NOMO-1 (cell line): ENCODE data around the gene SDK1.

Experiments used
- DNase-seq, 2 experiments: peaks; one replicate each; lab custom pipeline; 2025; ENCODE audit not compliant: unreplicated experiment in 2 of 2; lab: John Stamatoyannopoulos, UW

The SDK1 gene

DNA sequence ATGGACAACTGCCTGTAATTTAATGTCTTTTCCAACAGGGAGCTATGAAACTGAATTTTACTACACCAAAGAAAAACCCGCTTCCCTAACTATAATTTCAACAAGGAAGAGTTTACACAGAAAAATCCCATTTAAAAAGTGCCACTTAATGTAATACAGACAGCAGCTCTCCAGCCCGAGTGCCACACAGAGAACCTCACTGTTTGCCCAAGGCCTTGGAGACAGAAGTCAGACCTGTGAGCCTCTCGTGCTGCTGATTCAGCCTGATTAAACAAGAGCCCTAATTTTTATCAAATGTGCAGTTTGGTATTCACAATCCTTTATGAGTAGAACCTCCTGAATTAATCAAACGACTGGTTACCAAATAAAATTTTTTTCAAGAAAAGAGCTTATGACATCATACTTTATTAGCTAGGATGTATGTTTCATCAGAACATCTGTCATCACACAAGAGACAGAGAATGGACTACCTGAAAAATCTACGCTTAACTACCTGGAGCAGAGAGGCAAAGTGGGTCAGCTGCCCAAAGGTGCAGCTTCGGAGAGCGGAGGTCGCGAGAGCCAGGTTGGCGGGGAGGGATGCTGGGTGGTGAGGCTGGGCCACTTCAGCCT, 543.6 kb downstream of the SDK1 start:
- no peak for DNase-seq

DNA sequence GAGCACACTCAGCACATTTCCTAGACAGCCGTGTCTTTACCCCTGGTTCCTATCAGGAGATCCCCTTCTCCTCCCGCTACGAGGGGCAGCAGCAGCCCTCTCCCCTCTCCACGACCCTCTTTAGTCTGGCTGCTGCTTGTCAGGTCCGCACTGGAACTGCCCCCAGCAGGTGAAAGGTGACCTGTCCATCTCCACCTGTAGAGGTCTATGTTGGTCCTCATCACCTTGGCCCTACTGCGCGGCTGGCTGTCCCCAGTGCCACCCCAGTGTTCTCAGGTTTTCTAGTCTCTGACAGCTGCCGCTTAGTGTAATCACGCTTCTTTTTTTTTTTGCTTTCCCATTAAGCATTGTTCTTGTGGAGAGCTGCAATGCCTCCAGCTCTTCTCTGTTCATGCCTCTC, 545.7 kb downstream of the SDK1 start:
- DNase-seq, result no peak

DNA sequence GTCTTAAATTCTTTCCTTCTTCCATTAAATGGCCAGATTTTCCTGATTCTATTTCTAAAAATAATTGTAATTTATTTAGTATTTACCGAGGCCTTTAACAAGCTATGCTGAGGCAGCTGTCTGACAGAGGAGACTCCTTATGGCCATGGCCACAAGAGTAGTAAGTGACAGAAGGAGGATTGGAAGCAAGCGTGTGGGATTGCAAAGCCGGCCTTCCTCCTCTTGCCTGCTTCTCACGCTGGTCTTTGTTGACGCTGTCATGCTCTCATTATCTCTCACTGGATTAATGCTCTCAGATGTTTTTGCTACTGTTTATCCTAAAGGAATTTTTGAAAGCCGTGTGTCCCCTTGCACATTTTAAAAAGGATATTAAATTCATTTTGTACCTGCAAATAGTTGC, 546.3 kb downstream of the SDK1 start:
- DNase-seq, result no peak

- DNase-seq, result no peak
Measured at GRCh38 chr7:3859431-3859830, 558.4 kb downstream of the SDK1 start.

DNA sequence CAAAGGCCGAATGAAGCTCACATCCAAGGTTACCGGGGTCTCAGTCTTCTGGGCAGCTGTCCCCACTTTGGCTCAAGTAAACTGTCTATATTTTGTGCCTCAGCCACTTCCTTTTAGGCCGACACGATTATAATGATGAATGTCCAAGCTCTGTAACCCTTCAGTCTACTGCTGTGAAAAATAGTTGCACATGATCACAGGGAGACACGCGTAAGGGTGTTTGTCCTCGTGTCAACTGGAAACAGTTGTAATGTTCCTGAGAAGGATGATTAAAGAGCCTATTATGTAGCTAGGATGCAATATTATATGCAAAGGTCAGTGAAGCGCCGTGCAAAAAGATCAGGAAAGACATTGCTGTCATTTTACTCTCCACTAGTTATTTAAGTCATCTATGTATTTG, 559.9 kb downstream of the SDK1 start:
- no peak for DNase-seq

GRCh38 chr7:3861386-3861785, 560.3 kb downstream of the SDK1 start:
- DNase-seq, result no peak

DNA sequence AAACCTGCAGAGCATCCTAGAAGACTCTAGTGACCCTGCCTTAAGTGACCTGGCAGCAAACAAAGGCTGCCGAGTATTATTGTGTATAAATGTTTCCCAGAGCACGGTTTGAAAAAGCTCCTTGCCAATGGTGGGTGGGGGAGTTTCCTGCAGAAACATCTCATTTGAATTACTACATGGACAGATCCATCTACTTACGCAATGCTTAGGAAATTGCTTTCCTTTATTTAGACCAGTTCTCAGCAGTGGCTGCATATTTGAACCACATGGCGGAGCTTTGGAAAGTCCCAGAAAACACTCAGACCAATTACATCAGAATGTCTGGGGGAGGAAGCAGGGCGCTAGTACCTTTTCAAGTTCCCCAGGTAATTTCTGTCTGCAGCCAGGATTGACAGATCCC, 560.9 kb downstream of the SDK1 start:
- peak in 1 of 2 experiments; percentile 2 for DNase-seq

GRCh38 chr7:3862774-3863173, 561.7 kb downstream of the SDK1 start:
- no peak for DNase-seq

DNA sequence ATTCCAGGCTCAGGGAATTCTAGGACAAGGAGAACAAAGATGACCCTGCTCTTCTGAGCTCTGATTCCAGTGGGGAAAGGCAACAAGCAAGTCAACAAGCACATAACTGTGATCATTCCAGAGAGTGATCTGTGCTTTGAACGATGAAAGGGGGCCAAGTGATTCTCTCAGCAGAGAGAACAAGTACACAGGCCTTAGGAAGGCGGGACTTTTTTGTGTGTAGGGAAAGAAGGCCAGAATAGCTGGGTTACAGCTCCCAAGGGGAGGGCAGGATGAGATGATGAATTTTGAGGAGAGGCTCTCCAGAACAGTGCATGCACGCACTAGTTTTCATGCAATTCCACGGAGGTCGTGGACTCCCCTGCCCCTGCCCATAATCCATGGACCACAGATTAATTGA, 565.2 kb downstream of the SDK1 start:
- DNase-seq, result no peak

DNA sequence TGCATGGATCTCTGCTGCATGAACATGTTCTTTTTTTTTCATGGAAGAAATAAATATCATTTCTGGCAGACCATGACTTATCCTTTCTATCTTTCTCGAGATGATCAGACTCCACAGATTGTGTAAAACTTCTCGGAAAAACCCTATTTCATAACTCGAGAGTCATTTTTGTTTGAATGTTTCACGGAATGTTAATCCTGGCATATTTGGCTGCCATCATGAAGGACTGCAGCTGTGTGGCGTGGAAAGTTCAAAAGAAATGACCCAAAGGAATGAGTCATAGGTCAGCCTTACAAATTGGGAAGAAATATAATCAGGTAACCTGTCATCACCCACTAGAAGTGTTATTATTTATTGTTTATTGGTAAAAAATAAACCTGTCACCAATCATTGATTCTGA, 566.8 kb downstream of the SDK1 start:
- no peak for DNase-seq

- DNase-seq, result no peak
Measured at GRCh38 chr7:3879355-3880075, 578.5 kb downstream of the SDK1 start.

- no peak for DNase-seq
Measured at GRCh38 chr7:3880228-3880987, 579.4 kb downstream of the SDK1 start.

DNA sequence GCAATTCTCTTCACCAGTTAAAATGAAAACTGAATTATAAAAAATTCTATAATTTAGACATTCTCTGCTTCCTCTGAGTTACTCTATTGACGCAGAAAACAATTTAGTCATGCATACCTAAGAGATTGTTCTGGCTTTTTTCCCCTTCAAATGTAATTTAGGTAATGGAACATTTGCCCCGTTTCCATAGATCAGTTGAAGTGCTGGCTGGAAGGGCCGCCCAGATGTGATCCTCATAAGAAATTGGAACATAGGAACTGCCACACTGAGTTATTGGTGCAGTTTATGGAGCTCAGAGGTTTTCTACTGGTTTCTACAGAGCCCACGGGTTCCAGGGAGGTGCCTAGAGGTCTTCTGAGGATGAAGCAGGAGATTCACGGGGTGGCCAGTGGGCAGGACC, 581.7 kb downstream of the SDK1 start:
- DNase-seq, result no peak

GRCh38 chr7:3884543-3884942, 583.5 kb downstream of the SDK1 start:
- DNase-seq, result no peak

DNA sequence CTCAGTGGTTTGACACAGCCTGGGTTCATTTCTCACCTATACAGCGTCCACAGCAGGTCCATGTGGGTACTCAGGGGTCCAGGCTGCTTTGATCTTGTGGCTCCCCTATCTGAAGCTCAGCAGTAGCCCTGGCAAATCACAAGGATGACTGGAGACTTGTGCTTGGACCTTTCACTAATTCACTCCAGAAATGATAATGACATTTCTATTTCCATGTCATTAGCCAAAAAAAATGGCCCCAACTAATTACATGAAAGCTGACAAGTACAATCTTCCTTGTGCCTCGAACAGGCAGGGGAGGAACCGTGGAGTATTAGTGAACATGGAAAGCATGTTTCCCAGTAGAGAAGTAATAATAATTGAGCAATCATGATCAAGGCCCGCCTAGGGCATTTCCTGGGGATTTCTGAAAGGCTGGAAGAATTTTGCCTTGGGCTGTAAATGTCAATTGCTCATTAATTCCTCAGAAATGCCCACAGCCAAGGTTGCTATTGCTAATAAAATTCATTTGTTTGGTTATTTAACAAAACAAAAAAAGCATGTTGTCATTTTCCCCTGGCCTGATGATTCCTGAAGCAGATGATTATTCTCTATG, 586.1 kb downstream of the SDK1 start:
- DNase-seq, result no peak

GRCh38 chr7:3888096-3888495, 587.0 kb downstream of the SDK1 start:
- DNase-seq, result no peak

DNA sequence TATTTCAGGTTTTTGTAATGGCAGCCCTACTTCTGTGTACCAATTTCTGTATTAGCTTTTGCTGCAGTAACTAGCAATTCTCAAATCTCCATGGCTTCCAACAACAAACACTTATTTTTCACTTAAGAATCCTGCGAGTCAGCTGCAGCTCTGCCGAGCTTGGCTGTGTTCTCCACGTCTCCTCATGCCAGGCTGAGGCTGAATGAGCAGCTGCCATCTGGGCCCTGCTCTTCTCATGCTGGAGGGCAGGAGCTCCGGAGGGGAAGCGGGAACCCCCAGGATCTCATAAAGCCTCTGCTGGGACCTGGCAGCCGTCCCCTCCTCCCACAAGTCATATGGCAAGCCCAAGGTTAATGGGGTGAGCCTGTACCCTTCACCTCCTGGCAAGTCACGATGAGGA, 591.1 kb downstream of the SDK1 start:
- DNase-seq, result no peak

DNA sequence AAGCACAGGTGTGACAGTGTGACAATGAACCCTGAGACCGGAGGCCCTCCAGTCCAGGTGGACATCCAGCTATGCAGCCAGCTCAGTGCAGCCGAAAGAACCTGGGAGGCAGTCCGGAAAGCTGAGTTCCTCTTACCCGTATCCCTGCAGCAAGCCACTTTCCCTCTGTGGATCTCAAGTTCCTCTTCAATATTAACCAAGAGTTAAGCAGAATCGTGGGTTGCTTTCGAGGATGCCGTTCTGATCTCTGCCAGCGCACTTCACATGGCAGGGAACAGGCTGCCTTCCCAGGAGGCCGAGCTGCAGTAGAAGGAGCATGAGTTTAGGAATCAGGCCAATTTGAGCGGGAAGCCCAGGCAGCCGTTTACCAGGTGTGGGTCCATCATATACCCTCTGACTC, 591.6 kb downstream of the SDK1 start:
- peak; percentile 3 to 53 for DNase-seq

GRCh38 chr7:3893151-3893788, 592.2 kb downstream of the SDK1 start:
- no peak for DNase-seq

- DNase-seq, result no peak
Measured at GRCh38 chr7:3893789-3894153, 592.7 kb downstream of the SDK1 start.
